Nephron (organoid): ENCODE measurements around the gene RANBP10.

Source experiments
- H3K27ac Mint-ChIP-seq, 3 experiments: 2 replicates each; pipeline ENCODE4 v1.8.0; 2020; ENCODE audit warnings: mixed read lengths in 3 of 3, mild to moderate bottlenecking in 2 of 3, moderate library complexity in 1 of 3
- H3K27me3 Mint-ChIP-seq: 2 replicates; pipeline ENCODE4 v1.8.0; 2021; ENCODE audit warnings: low read depth, mild to moderate bottlenecking, moderate library complexity, mixed read lengths
- H3K36me3 Mint-ChIP-seq: 2 replicates; pipeline ENCODE4 v1.8.0; 2020; ENCODE audit warnings: low read depth, mixed read lengths
- H3K4me1 Mint-ChIP-seq: 2 replicates; pipeline ENCODE4 v1.8.0; 2020; ENCODE audit warnings: mixed read lengths
- H3K4me3 Mint-ChIP-seq, 3 experiments: 2 replicates each; pipeline ENCODE4 v1.8.0; 2020; ENCODE audit warnings: mild to moderate bottlenecking in 3 of 3, mixed read lengths in 3 of 3, moderate library complexity in 2 of 3
- H3K9me3 Mint-ChIP-seq: 2 replicates; pipeline ENCODE4 v1.8.0; 2020; ENCODE audit warnings: mixed read lengths
- TF ChIP-seq, protein P1 (sequence below), 3 experiments: fragments of 200-600 bp; sonication (generic); IDR thresholded peaks; one replicate each; pipeline ENCODE4 v1.5.0; 2021; ENCODE audit warnings: antibody characterized with exemption in 3 of 3; ENCODE audit not compliant: unreplicated experiment in 3 of 3

The RANBP10 gene

DNA sequence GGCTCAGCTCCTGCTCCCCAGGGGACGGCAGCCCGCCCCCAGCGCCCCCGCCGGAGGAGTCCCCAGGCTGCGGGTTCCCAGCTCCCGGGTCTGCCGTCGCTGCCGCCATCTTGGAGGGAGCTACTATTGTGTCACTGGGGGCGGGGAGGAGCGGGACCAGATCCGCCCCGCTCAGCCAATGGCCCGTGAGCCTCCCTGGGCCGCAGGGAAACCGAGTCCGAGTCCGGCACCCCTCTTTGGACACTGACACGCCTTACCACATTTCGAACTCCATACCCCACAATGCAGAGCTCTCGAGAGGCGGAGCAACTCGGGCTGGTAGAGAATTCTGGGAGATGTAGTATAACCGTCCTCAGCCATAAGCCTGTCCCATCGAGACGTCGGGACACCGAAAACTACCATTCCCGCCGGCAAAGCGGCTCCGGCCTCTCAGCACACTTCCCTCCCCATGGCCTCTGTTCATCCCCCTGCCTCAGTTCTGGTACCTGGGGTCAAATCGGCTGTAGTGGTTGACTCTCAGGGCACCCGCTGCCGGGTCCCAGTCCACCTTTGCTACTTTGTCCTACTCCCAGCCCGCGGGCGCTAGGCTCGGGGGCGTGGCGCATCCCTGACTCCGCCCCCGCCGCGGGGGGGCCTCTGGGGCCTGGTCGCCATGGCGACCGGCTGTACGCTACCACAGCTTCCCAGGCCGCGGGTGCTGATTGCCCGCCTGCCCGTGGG, at the start of gene RANBP10, which contains the start of gene TSNAXIP1:
RANBP10 (minus strand) TSS at position 133 of the 720 bp plus-strand sequence; CDS start at position 109, 24 bp downstream.
TSNAXIP1 (plus strand) TSS at position 462 of the 720 bp plus-strand sequence. CDS start 261 bp downstream, outside the sequence.
- Mint-ChIP-seq H3K4me3 (peak within 1 kb of the TSS; percentile 87 to 94 (median 90)), H3K27me3 (no peaks in the 10 kb centered on the region), H3K4me1 (peaks cover 10% of the 10 kb centered on the region), H3K27ac (peak within 1 kb of the TSS; percentile 42 to 86 (median 71)), H3K36me3 (peaks cover 30% of the 10 kb centered on the region), H3K9me3 (no peaks in the 10 kb centered on the region)
- TF ChIP-seq, protein P1, sequence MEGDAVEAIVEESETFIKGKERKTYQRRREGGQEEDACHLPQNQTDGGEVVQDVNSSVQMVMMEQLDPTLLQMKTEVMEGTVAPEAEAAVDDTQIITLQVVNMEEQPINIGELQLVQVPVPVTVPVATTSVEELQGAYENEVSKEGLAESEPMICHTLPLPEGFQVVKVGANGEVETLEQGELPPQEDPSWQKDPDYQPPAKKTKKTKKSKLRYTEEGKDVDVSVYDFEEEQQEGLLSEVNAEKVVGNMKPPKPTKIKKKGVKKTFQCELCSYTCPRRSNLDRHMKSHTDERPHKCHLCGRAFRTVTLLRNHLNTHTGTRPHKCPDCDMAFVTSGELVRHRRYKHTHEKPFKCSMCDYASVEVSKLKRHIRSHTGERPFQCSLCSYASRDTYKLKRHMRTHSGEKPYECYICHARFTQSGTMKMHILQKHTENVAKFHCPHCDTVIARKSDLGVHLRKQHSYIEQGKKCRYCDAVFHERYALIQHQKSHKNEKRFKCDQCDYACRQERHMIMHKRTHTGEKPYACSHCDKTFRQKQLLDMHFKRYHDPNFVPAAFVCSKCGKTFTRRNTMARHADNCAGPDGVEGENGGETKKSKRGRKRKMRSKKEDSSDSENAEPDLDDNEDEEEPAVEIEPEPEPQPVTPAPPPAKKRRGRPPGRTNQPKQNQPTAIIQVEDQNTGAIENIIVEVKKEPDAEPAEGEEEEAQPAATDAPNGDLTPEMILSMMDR (IDR thresholded peaks at IDR 0.05; ENCODE audit: unreplicated experiment in 3 of 3) = no peak

DNA sequence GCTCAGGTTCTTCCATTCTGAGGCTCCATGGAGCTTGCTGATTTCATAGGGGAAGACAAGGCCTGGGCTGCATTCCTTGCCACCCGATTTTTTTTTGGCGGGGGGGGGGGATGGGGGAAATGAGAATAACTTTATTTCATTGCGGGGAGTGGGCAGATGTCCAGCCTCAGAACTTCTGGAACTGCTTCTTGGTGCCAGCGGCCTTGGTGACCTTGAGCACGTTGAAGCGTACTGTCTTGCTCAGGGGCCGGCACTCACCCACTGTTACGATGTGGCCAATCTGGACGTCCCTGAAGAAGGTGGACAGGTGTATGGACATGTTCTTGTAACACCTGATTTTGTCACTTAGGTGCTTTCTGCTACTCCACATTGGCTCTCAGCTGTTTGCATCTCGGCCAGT, 49.4 kb upstream of the RANBP10 start:
- peaks cover 22% of the 10 kb centered on the region for H3K36me3 Mint-ChIP-seq
- no peaks in the 10 kb centered on the region for H3K9me3 Mint-ChIP-seq
- no peaks in the 10 kb centered on the region for H3K27me3 Mint-ChIP-seq
- H3K4me3 Mint-ChIP-seq = no peak overlapping the region
- peaks cover 16% of the 10 kb centered on the region for H3K4me1 Mint-ChIP-seq
- H3K27ac Mint-ChIP-seq = no peak overlapping the region
- TF ChIP-seq, protein P1 (IDR thresholded peaks at IDR 0.05; ENCODE audit: unreplicated experiment in 3 of 3) = no peak

DNA sequence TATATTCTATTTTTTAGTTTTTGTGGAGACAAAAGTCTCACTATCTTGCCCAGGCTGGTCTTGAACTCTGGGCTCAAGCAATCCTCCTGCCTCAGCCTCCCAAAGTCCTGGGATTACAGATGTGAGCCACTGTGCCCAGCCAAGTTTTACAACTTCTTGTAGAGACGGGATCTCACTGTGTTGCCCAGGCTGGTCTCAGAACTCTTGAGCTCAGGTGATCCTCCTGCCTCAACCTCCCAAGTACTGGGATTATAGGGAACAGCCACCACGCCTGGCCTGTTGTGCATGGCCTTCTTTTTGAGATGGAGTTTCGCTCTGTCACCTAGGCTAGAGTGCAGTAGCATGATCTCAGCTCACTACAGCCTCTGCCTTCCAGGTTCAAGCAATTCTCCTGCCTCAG, 47.3 kb upstream of the RANBP10 start:
- no peak overlapping the region for H3K27ac Mint-ChIP-seq

DNA sequence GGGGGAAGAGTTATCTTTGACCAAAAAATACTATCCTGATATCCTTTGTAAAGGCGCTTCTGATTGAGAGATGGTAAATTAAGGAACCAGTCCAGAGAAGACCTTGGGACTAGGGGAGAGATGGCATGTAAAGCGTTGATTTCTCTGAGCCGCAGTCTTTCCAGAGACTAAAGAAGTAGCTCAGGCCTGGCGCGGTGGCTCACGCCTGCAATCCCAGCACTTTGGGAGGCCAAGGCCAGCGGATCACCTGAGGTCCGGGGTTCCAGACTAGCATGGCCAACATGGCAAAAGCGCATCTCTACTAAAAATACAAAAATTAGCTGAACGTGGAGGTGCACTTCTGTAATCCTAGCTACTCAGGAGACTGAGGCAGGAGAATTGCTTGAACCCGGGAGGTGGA, 41.8 kb upstream of the RANBP10 start:
- no peaks in the 10 kb centered on the region for H3K9me3 Mint-ChIP-seq
- H3K27me3 Mint-ChIP-seq = peaks cover 4% of the 10 kb centered on the region
- H3K36me3 Mint-ChIP-seq = peaks cover 4% of the 10 kb centered on the region
- TF ChIP-seq, protein P1 (IDR thresholded peaks at IDR 0.05; ENCODE audit: unreplicated experiment in 3 of 3) = no peak
- H3K27ac Mint-ChIP-seq = peak overlapping the region; percentile 82 to 98 (median 91)
- peak overlapping the region; percentile 93 to 98 (median 95) for H3K4me3 Mint-ChIP-seq
- H3K4me1 Mint-ChIP-seq = peaks cover 41% of the 10 kb centered on the region

More for the DNA sequence above, 47.3 kb upstream of the RANBP10 start:
- TF ChIP-seq, protein P1 (IDR thresholded peaks at IDR 0.05; ENCODE audit: unreplicated experiment in 3 of 3) = no peak
- H3K4me1 Mint-ChIP-seq = peaks cover 19% of the 10 kb centered on the region
- H3K4me3 Mint-ChIP-seq = no peak overlapping the region
- H3K9me3 Mint-ChIP-seq = no peaks in the 10 kb centered on the region
- H3K27me3 Mint-ChIP-seq = no peaks in the 10 kb centered on the region
- H3K36me3 Mint-ChIP-seq = peaks cover 25% of the 10 kb centered on the region

DNA sequence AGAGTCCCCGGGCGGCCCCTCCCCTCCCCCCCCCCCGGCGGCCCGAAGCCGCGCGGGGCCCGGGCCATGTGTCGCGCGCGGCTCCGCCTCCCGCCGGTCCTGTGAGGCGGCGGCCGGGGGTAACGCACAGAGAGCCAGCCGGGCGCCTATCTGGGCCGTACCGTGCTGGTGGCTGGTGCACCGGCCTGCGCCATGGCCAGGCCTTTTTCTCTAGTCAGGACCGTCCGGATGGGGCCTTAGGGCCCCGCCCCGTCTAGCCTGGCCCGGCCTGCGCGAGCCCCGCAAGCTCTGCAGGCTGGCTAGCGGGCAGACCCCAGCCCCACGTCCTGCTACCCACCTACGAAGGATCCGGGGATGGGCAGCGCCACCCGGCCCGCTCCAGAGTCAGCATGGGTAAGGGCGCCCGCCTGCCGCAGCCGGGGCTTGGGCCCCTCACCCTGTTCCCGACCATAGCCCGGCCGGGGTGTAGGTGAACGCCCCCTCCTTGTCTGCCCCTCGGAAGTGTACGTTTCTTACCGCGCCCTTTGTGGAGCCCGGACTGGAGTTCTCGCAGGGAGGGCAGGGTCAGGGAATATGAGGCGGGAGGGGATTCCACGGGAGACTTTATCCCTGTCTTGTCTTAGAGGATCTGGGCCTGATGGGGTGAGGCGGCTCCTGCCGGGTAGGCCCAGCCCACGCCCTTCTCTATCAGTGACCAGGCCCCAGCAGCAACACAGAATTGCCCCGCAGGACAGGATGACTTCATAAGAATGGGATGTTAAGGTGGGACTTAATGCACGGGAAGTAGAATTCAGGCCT, 40.9 kb upstream of the RANBP10 start, which contains the start of gene CENPT:
CENPT (minus strand) TSS at position 630 of the 798 bp plus-strand sequence. CDS start 13,834 bp downstream, outside the sequence.
- Mint-ChIP-seq H3K4me1 (peaks cover 45% of the 10 kb centered on the region), H3K9me3 (no peaks in the 10 kb centered on the region), H3K27me3 (peaks cover 4% of the 10 kb centered on the region), H3K27ac (peak within 1 kb of the TSS; percentile 96 to 98 (median 98)), H3K4me3 (peak within 1 kb of the TSS; percentile 93 to 98 (median 95)), H3K36me3 (peaks cover 4% of the 10 kb centered on the region)
- TF ChIP-seq, protein P1 (IDR thresholded peaks at IDR 0.05; ENCODE audit: unreplicated experiment in 3 of 3) = no peak
